ENCODE results near the gene TOMM40. TPM values are rescaled to one million over a fixed set of nuclear protein-coding genes. Genes with fewer than 3 reads are reported as not detected.

The TOMM40 gene
- total and polyA plus RNA-seq, 9 donors, result 11.1 to 63.9 (median 39.9) TPM

DNA sequence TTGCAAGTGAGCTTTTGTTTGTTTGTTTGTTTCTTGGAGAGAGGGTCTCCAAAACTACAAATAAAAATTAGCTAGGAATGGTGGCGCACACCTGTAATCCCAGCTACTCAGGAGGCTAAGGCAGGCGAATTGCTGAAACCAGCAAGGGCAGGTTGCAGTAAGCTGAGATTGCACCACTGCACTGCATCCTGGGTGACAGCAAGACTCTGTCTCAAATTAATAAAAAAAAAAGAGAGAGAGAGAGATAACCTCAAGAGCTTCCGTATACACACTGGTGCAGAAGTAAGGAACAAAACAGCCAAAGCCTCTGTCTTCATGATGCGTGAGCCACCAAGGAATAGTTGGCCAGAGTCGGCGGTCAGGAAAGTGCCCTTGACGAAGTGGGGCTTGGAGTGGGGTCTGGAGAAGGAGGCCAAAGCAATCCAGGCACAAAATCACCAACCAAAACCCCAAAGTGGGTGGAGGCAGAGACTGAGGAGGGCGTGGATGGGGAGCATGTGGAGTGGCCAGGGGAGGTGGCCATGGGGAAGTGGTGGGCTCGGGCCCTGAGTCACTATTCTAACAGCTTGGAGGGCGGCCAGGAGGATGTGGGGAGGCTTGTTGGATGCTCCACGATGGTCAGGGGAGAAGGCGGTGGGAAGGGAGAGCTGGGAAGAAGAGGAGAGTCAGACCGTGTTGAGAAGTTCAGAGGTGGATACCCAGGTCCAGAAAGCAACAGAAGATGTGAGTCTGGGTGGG lies 21.2 kb upstream of the TOMM40 start:
- no peaks in the 10 kb centered on the region for H3K4me1 ChIP-seq (ENCODE audit: insufficient read depth)
- H3K27ac ChIP-seq, result no peak overlapping the region
- no peaks in the 10 kb centered on the region for H3K36me3 ChIP-seq
- intact Hi-C loops (cut with DNase I), result no loop called here
- no peaks in the 10 kb centered on the region for H3K9me3 ChIP-seq
- no peak overlapping the region for H3K4me3 ChIP-seq
- peak; percentile 56 to 70 (median 59) for DNase-seq
- TF ChIP-seq, protein P1, sequence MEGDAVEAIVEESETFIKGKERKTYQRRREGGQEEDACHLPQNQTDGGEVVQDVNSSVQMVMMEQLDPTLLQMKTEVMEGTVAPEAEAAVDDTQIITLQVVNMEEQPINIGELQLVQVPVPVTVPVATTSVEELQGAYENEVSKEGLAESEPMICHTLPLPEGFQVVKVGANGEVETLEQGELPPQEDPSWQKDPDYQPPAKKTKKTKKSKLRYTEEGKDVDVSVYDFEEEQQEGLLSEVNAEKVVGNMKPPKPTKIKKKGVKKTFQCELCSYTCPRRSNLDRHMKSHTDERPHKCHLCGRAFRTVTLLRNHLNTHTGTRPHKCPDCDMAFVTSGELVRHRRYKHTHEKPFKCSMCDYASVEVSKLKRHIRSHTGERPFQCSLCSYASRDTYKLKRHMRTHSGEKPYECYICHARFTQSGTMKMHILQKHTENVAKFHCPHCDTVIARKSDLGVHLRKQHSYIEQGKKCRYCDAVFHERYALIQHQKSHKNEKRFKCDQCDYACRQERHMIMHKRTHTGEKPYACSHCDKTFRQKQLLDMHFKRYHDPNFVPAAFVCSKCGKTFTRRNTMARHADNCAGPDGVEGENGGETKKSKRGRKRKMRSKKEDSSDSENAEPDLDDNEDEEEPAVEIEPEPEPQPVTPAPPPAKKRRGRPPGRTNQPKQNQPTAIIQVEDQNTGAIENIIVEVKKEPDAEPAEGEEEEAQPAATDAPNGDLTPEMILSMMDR (IDR thresholded peaks at IDR 0.05), result no peak
- TF ChIP-seq POLR2A (IDR thresholded peaks at IDR 0.05) (no peak), EP300 (IDR thresholded peaks at IDR 0.05) (no peak)
- no peaks in the 10 kb centered on the region for H3K27me3 ChIP-seq
- 58 to 59% (median 58%) methylated on average over 13 of the region's 13 CpGs for WGBS, 3 donors

DNA sequence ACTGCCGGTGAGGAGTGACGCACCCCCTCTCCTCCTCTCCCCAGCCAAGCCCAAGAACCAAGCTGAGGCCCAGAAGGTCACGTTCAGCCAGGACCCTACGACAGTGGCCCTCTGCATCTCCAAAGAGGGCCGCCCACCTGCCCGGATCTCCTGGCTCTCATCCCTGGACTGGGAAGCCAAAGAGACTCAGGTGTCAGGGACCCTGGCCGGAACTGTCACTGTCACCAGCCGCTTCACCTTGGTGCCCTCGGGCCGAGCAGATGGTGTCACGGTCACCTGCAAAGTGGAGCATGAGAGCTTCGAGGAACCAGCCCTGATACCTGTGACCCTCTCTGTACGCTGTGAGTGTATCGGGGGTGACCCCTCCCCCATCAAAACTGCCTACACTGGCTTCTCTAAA lies 19.2 kb upstream of the TOMM40 start:
- no peak for DNase-seq
- intact Hi-C loops (cut with DNase I), result no loop called here
- TF ChIP-seq EP300 (IDR thresholded peaks at IDR 0.05) (no peak), POLR2A (IDR thresholded peaks at IDR 0.05) (no peak)
- TF ChIP-seq, protein P1 (IDR thresholded peaks at IDR 0.05), result no peak
- H3K27me3 ChIP-seq, result no peaks in the 10 kb centered on the region
- WGBS, 3 donors, result 90 to 95% (median 94%) methylated on average over 14 of the region's 14 CpGs
- no peaks in the 10 kb centered on the region for H3K9me3 ChIP-seq
- H3K36me3 ChIP-seq, result no peaks in the 10 kb centered on the region
- H3K27ac ChIP-seq, result no peak overlapping the region
- H3K4me1 ChIP-seq (ENCODE audit: insufficient read depth), result peaks cover 2% of the 10 kb centered on the region
- H3K4me3 ChIP-seq, result no peak overlapping the region

DNA sequence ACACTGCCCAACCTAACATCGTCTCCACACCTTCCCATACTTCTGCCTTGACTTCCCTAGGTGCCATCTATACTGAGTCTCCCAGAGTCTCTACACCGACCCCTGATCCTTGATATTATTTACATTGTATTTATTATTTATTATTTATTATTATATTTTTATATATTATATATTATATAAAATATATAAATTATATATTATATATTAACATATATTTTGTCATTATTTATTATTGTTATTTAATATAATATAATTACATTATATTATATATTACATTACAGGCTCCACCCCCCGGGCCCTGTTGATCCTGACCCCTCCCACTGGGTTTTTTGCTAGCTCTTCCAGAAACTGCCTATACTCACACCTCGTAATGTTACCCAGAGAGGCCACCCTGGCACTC lies 18.4 kb upstream of the TOMM40 start:
- Histone ChIP-seq H3K9me3 (no peaks in the 10 kb centered on the region), H3K27me3 (no peaks in the 10 kb centered on the region), H3K36me3 (no peaks in the 10 kb centered on the region), H3K4me1 (ENCODE audit: insufficient read depth) (peaks cover 2% of the 10 kb centered on the region), H3K4me3 (no peak overlapping the region), H3K27ac (no peak overlapping the region)
- DNase-seq, result no peak
- no peak for TF ChIP-seq POLR2A (IDR thresholded peaks at IDR 0.05)
- TF ChIP-seq, protein P1 (IDR thresholded peaks at IDR 0.05), result no peak
- intact Hi-C loops (cut with DNase I), result no loop called here
- WGBS, 3 donors, result 86 to 96% (median 94%) methylated on average over 4 of the region's 4 CpGs

DNA sequence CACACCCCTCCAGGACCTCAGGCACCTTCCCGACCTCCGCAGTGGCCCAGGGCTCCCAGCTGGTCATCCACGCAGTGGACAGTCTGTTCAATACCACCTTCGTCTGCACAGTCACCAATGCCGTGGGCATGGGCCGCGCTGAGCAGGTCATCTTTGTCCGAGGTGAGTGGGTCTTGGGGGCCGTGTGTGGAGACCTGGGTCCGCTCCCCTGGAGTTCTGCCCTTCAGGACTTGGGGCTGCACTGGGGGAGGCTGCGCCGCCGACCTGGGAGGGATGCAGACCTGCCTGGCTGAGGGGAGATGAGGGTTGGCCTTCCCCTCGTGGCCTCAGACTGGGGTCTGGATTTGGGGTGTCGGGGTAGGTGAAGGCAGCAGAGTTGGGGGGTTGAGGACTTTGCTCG lies 16.7 kb upstream of the TOMM40 start:
- Histone ChIP-seq H3K9me3 (no peaks in the 10 kb centered on the region), H3K27me3 (no peaks in the 10 kb centered on the region), H3K36me3 (no peaks in the 10 kb centered on the region), H3K4me1 (ENCODE audit: insufficient read depth) (peaks cover 4% of the 10 kb centered on the region), H3K4me3 (no peak overlapping the region), H3K27ac (no peak overlapping the region)
- no peak for TF ChIP-seq POLR2A (IDR thresholded peaks at IDR 0.05)
- TF ChIP-seq, protein P1 (IDR thresholded peaks at IDR 0.05), result no peak
- TF ChIP-seq EP300 (IDR thresholded peaks at IDR 0.05), result no peak
- no peak for DNase-seq
- intact Hi-C loops (cut with DNase I), result no loop called here
- 84 to 92% (median 88%) methylated on average over 16 of the region's 16 CpGs for WGBS, 3 donors
